HEK293 (cell line): ENCODE measurements around the gene STARD3.

ENCODE experiments used
- CTCF ChIA-PET: fragments of 350-600 bp; formaldehyde crosslinking; extraction: SDS; loops from one replicate; lab custom pipeline; 2021; ENCODE audit warnings: antibody characterized with exemption; lab: Yijun Ruan, JAX
- POLR2A ChIA-PET: fragments of 300-600 bp; formaldehyde crosslinking; extraction: SDS; loops from one replicate; lab custom pipeline; 2020; ENCODE audit warnings: antibody characterized with exemption, inconsistent platforms; lab: Yijun Ruan, JAX
- H3K27ac ChIP-seq: fragments of 200-500 bp; sonication (Bioruptor generic); 2 replicates; pipeline ENCODE4 v1.5.1; 2014; ENCODE audit warnings: low read depth, low read length, control low read depth, inconsistent platforms; ENCODE audit errors: extremely low read depth
- H3K36me3 ChIP-seq, 2 experiments: fragments of 200-500 bp in 1 of 2; sonication (Bioruptor generic) in 1 of 2; 1 replicate in 1 of 2; 2 replicates in 1 of 2; pipeline ENCODE4 v1.5.1; 2014 to 2017; ENCODE audit warnings: inconsistent platforms in 2 of 2, low read length in 2 of 2; ENCODE audit not compliant: control insufficient read depth in 2 of 2, insufficient read depth in 1 of 2
- H3K4me1 ChIP-seq: fragments of 200-500 bp; sonication (Bioruptor generic); 2 replicates; pipeline ENCODE4 v1.5.1; 2014; ENCODE audit warnings: mild to moderate bottlenecking, low read length, inconsistent platforms; ENCODE audit not compliant: control insufficient read depth, insufficient read depth
- H3K4me3 ChIP-seq: 2 replicates; pipeline ENCODE4 v1.5.1; 2011; ENCODE audit warnings: low read depth, mild to moderate bottlenecking, control low read depth, low read length, moderate library complexity
- H3K9me3 ChIP-seq: fragments of 200-500 bp; sonication (Bioruptor generic); 2 replicates; pipeline ENCODE4 v1.5.1; 2014; ENCODE audit warnings: low read depth, low read length, inconsistent platforms; ENCODE audit not compliant: control insufficient read depth, insufficient read depth
- FEZF1 ChIP-seq: fragments of 450-650 bp; formaldehyde crosslinking; IDR thresholded peaks from 2 replicates; pipeline ENCODE4 v1.5.1; 2016; ENCODE audit warnings: missing biosample characterization, missing genetic modification characterization
- GLI4 ChIP-seq: fragments of 450-650 bp; formaldehyde crosslinking; IDR thresholded peaks from 2 replicates; pipeline ENCODE4 v1.5.1; 2016; ENCODE audit warnings: missing biosample characterization, missing genetic modification characterization
- GLIS1 ChIP-seq: fragments of 450-650 bp; formaldehyde crosslinking; IDR thresholded peaks from 2 replicates; pipeline ENCODE4 v1.5.1; 2016; ENCODE audit warnings: missing biosample characterization, missing genetic modification characterization
- HOXD13 ChIP-seq: sonication (generic); formaldehyde crosslinking; IDR thresholded peaks from 2 replicates; pipeline ENCODE4 v1.8.0; 2022; ENCODE audit warnings: missing genetic modification reagents, borderline replicate concordance
- KLF16 ChIP-seq: fragments of 450-650 bp; formaldehyde crosslinking; IDR thresholded peaks from 2 replicates; pipeline ENCODE4 v1.5.1; 2017; ENCODE audit warnings: missing biosample characterization, missing genetic modification characterization
- MEIS1 ChIP-seq: sonication (generic); formaldehyde crosslinking; IDR thresholded peaks from 2 replicates; pipeline ENCODE4 v1.8.1; 2022; ENCODE audit warnings: missing genetic modification reagents, mild to moderate bottlenecking, borderline replicate concordance
- OSR2 ChIP-seq: fragments of 450-650 bp; formaldehyde crosslinking; IDR thresholded peaks from 2 replicates; pipeline ENCODE4 v1.5.1; 2016; ENCODE audit warnings: missing biosample characterization, missing genetic modification characterization
- RBAK ChIP-seq: fragments of 450-650 bp; formaldehyde crosslinking; IDR thresholded peaks from 2 replicates; pipeline ENCODE4 v1.5.1; 2016; ENCODE audit warnings: missing biosample characterization, missing genetic modification characterization
- SCRT1 ChIP-seq: fragments of 450-650 bp; formaldehyde crosslinking; IDR thresholded peaks from 2 replicates; pipeline ENCODE4 v1.5.1; 2016; ENCODE audit warnings: missing biosample characterization, missing genetic modification characterization, borderline replicate concordance
- SP7 ChIP-seq: fragments of 450-650 bp; formaldehyde crosslinking; IDR thresholded peaks from 2 replicates; pipeline ENCODE4 v1.5.1; 2016; ENCODE audit warnings: missing biosample characterization, missing genetic modification characterization
- ZBTB21 ChIP-seq: fragments of 450-650 bp; formaldehyde crosslinking; IDR thresholded peaks from 2 replicates; pipeline ENCODE4 v1.5.1; 2017; ENCODE audit warnings: missing biosample characterization, missing genetic modification characterization
- ZFP41 ChIP-seq: fragments of 450-650 bp; formaldehyde crosslinking; IDR thresholded peaks from 2 replicates; pipeline ENCODE4 v1.5.1; 2016; ENCODE audit warnings: missing biosample characterization, missing genetic modification characterization, borderline replicate concordance
- ZIC2 ChIP-seq: fragments of 450-650 bp; formaldehyde crosslinking; IDR thresholded peaks from 2 replicates; pipeline ENCODE4 v1.5.1; 2016; ENCODE audit warnings: missing biosample characterization, missing genetic modification characterization
- ZNF132 ChIP-seq: fragments of 450-650 bp; formaldehyde crosslinking; IDR thresholded peaks from 2 replicates; pipeline ENCODE4 v1.5.1; 2017; ENCODE audit warnings: missing biosample characterization, missing genetic modification characterization, borderline replicate concordance
- ZNF157 ChIP-seq: fragments of 450-650 bp; formaldehyde crosslinking; IDR thresholded peaks from 2 replicates; pipeline ENCODE4 v1.5.1; 2016; ENCODE audit warnings: missing biosample characterization, missing genetic modification characterization
- ZNF24 ChIP-seq: fragments of 450-650 bp; formaldehyde crosslinking; IDR thresholded peaks from 2 replicates; pipeline ENCODE4 v1.5.1; 2016; ENCODE audit warnings: missing biosample characterization, missing genetic modification characterization
- ZNF416 ChIP-seq: fragments of 450-650 bp; formaldehyde crosslinking; IDR thresholded peaks from 2 replicates; pipeline ENCODE4 v1.5.1; 2016; ENCODE audit warnings: missing biosample characterization, missing genetic modification characterization
- ZNF433 ChIP-seq: fragments of 450-650 bp; formaldehyde crosslinking; IDR thresholded peaks from 2 replicates; pipeline ENCODE4 v1.5.1; 2016; ENCODE audit warnings: missing biosample characterization, missing genetic modification characterization, low read depth
- ZNF473 ChIP-seq: fragments of 450-650 bp; formaldehyde crosslinking; IDR thresholded peaks from 2 replicates; pipeline ENCODE4 v1.5.1; 2017; ENCODE audit warnings: missing biosample characterization, missing genetic modification characterization
- ZNF514 ChIP-seq: fragments of 450-650 bp; formaldehyde crosslinking; IDR thresholded peaks from 2 replicates; pipeline ENCODE4 v1.5.1; 2016; ENCODE audit warnings: missing biosample characterization, missing genetic modification characterization
- ZNF544 ChIP-seq: fragments of 450-650 bp; formaldehyde crosslinking; IDR thresholded peaks from 2 replicates; pipeline ENCODE4 v1.5.0; 2017; ENCODE audit warnings: missing biosample characterization, missing genetic modification characterization
- ZNF623 ChIP-seq: fragments of 450-650 bp; formaldehyde crosslinking; IDR thresholded peaks from 2 replicates; pipeline ENCODE4 v1.5.1; 2016; ENCODE audit warnings: missing biosample characterization, missing genetic modification characterization
- ZNF707 ChIP-seq: fragments of 450-650 bp; formaldehyde crosslinking; IDR thresholded peaks from 2 replicates; pipeline ENCODE4 v1.5.1; 2016; ENCODE audit warnings: missing biosample characterization, missing genetic modification characterization
- TF ChIP-seq, protein P1 (sequence below): fragments of 450-650 bp; formaldehyde crosslinking; IDR thresholded peaks from 2 replicates; pipeline ENCODE4 v1.5.1; 2016; ENCODE audit warnings: missing biosample characterization, missing genetic modification characterization
- TF ChIP-seq, protein P2 (sequence below): fragments of 450-650 bp; formaldehyde crosslinking; IDR thresholded peaks from 2 replicates; pipeline ENCODE4 v1.5.1; 2016; ENCODE audit warnings: missing biosample characterization, missing genetic modification characterization, borderline replicate concordance
- TF ChIP-seq, protein P3 (sequence below): fragments of 450-650 bp; formaldehyde crosslinking; IDR thresholded peaks from 2 replicates; pipeline ENCODE4 v1.5.1; 2016; ENCODE audit warnings: missing biosample characterization, missing genetic modification characterization
- TF ChIP-seq, protein P4 (sequence below): fragments of 450-650 bp; formaldehyde crosslinking; IDR thresholded peaks from 2 replicates; pipeline ENCODE4 v1.5.1; 2017; ENCODE audit warnings: missing biosample characterization, missing genetic modification characterization
- TF ChIP-seq, protein P5 (sequence below): fragments of 450-650 bp; formaldehyde crosslinking; IDR thresholded peaks from 2 replicates; pipeline ENCODE4 v1.5.1; 2016; ENCODE audit warnings: missing biosample characterization, missing genetic modification characterization, low read depth

STARD3 gene

DNA sequence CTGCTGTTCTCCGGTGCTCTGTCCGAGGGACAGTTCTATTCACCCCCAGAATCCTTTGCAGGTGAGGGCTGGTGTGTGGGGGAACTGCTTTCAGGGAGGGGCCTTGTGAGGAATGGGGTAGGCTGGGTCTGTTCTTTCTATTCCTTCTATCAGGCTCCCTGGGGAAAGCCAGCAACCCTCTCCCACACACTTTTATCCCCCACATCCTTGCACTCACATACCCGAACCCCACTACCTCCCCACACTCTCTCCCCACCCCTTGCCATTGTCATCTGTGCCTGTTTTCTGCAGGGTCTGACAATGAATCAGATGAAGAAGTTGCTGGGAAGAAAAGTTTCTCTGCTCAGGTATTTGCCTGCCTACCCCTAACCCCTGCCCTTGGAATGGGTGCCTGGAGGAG, 21.8 kb downstream of the STARD3 start:
- H3K36me3 ChIP-seq: peaks cover 3 to 69% of the 10 kb centered on the region in 2 experiments; a peak in 2 of 3 replicates
- TF ChIP-seq ZNF132 (tag by site-specific recombination): no peak
- no peak for TF ChIP-seq GLIS1 (tag by site-specific recombination)
- no peak for TF ChIP-seq ZIC2
- no peak for TF ChIP-seq ZNF433
- TF ChIP-seq ZNF707: no peak
- TF ChIP-seq, protein P1, sequence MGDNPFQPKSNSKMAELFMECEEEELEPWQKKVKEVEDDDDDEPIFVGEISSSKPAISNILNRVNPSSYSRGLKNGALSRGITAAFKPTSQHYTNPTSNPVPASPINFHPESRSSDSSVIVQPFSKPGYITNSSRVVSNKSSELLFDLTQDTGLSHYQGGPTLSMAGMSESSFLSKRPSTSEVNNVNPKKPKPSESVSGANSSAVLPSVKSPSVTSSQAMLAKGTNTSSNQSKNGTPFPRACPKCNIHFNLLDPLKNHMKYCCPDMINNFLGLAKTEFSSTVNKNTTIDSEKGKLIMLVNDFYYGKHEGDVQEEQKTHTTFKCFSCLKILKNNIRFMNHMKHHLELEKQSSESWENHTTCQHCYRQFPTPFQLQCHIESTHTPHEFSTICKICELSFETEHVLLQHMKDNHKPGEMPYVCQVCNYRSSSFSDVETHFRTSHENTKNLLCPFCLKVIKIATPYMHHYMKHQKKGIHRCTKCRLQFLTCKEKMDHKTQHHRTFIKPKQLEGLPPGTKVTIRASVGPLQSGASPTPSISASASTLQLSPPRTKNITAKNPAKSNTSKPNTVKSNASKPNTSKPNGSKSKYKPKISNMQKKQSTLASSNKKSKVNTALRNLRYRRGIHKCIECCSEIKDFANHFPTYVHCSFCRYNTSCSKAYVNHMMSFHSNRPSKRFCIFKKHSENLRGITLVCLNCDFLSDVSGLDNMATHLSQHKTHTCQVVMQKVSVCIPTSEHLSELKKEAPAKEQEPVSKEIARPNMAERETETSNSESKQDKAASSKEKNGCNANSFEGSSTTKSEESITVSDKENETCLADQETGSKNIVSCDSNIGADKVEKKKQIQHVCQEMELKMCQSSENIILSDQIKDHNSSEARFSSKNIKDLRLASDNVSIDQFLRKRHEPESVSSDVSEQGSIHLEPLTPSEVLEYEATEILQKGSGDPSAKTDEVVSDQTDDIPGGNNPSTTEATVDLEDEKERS (tag by site-specific recombination): no peak
- TF ChIP-seq SCRT1 (tag by site-specific recombination): no peak
- TF ChIP-seq KLF16 (tag by site-specific recombination): no peak
- no peak for TF ChIP-seq ZBTB21 (tag by site-specific recombination)
- TF ChIP-seq ZFP41 (tag by site-specific recombination): no peak
- TF ChIP-seq ZNF157 (tag by site-specific recombination): no peak
- no peak for TF ChIP-seq HOXD13 (CRISPR knock-in tag)
- TF ChIP-seq, all 188 proteins: peak for 0
- peaks cover 6% of the 10 kb centered on the region; the same call in 1 of the 2 replicates for H3K4me1 ChIP-seq
- CTCF ChIA-PET: interaction anchor here (11.9 kb wide), 1 partner anchor 35 kb away, joined by 220 read pairs; the partner anchor contains the start of gene PPP1R1B
- no peak overlapping the region for H3K4me3 ChIP-seq
- no peak overlapping the region for H3K27ac ChIP-seq
- H3K9me3 ChIP-seq: no peaks in the 10 kb centered on the region
- POLR2A ChIA-PET: no interaction called here

DNA sequence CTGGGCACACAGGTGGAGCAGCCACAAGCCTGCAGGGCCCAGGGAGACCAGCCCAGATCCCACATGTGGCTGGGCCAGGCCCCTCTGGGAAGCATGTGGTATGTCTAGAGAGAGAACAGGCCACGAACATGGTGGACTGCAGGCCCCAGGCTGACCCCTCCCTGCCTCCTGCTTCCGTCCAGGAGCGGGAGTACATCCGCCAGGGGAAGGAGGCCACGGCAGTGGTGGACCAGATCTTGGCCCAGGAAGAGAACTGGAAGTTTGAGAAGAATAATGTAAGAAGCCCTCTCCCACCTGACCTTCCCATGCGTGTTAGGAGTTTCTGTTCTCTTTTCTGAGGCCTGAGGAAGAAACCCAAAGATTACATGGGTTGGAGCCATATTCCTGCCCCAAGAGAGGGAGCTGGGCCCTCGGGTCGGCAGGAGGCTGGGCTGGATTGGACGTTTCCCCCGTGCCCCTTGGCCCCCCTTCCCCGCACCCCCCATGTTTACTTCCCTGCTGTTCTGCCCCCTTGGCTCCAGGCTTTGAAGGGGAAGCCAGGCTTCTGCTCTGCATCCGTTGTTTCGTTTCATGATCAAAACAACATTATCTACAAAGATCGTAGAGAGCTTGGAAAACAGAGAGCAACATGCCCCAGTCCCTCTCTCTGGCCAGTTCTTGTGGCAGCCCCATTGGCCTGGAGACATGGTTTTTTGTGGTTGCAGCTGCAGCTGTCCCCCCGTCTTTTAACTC, 22.5 kb downstream of the STARD3 start:
- H3K4me3 ChIP-seq: no peak overlapping the region
- H3K27ac ChIP-seq: no peak overlapping the region
- peaks cover 9% of the 10 kb centered on the region; the same call in 1 of the 2 replicates for H3K4me1 ChIP-seq
- H3K9me3 ChIP-seq: no peaks in the 10 kb centered on the region
- ChIA-PET CTCF (interaction anchor here (0.9 to 1.9 kb wide), 4 partner anchors 9 to 38 kb away, joined by 3 to 7 read pairs (median 4); partner anchors contain the start of gene PNMT), POLR2A (no interaction called here)
- H3K36me3 ChIP-seq: peaks cover 3 to 66% of the 10 kb centered on the region in 2 experiments; a peak in 2 of 3 replicates
- no peak for TF ChIP-seq ZNF473 (tag by site-specific recombination)
- TF ChIP-seq, protein P2, sequence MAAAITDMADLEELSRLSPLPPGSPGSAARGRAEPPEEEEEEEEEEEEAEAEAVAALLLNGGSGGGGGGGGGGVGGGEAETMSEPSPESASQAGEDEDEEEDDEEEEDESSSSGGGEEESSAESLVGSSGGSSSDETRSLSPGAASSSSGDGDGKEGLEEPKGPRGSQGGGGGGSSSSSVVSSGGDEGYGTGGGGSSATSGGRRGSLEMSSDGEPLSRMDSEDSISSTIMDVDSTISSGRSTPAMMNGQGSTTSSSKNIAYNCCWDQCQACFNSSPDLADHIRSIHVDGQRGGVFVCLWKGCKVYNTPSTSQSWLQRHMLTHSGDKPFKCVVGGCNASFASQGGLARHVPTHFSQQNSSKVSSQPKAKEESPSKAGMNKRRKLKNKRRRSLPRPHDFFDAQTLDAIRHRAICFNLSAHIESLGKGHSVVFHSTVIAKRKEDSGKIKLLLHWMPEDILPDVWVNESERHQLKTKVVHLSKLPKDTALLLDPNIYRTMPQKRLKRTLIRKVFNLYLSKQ (tag by site-specific recombination): no peak
- TF ChIP-seq ZNF514 (tag by site-specific recombination): no peak
- no peak for TF ChIP-seq MEIS1 (CRISPR knock-in tag)
- TF ChIP-seq, protein P3, sequence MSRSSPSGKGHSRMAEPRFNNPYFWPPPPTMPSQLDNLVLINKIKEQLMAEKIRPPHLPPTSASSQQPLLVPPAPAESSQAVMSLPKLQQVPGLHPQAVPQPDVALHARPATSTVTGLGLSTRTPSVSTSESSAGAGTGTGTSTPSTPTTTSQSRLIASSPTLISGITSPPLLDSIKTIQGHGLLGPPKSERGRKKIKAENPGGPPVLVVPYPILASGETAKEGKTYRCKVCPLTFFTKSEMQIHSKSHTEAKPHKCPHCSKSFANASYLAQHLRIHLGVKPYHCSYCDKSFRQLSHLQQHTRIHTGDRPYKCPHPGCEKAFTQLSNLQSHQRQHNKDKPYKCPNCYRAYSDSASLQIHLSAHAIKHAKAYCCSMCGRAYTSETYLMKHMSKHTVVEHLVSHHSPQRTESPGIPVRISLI: no peak
- TF ChIP-seq SP7 (tag by site-specific recombination): no peak
- TF ChIP-seq ZNF416 (tag by site-specific recombination): no peak
- no peak for TF ChIP-seq RBAK (tag by site-specific recombination)
- no peak for TF ChIP-seq GLI4
- no peak for TF ChIP-seq ZNF24 (tag by site-specific recombination)
- no peak for TF ChIP-seq ZNF623 (tag by site-specific recombination)
- TF ChIP-seq, protein P4, sequence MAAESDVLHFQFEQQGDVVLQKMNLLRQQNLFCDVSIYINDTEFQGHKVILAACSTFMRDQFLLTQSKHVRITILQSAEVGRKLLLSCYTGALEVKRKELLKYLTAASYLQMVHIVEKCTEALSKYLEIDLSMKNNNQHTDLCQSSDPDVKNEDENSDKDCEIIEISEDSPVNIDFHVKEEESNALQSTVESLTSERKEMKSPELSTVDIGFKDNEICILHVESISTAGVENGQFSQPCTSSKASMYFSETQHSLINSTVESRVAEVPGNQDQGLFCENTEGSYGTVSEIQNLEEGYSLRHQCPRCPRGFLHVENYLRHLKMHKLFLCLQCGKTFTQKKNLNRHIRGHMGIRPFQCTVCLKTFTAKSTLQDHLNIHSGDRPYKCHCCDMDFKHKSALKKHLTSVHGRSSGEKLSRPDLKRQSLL: no peak
- TF ChIP-seq OSR2 (tag by site-specific recombination): no peak
- no peak for TF ChIP-seq FEZF1 (tag by site-specific recombination)
- TF ChIP-seq, protein P5, sequence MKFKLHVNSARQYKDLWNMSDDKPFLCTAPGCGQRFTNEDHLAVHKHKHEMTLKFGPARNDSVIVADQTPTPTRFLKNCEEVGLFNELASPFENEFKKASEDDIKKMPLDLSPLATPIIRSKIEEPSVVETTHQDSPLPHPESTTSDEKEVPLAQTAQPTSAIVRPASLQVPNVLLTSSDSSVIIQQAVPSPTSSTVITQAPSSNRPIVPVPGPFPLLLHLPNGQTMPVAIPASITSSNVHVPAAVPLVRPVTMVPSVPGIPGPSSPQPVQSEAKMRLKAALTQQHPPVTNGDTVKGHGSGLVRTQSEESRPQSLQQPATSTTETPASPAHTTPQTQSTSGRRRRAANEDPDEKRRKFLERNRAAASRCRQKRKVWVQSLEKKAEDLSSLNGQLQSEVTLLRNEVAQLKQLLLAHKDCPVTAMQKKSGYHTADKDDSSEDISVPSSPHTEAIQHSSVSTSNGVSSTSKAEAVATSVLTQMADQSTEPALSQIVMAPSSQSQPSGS (tag by site-specific recombination): no peak
- TF ChIP-seq ZNF544 (tag by site-specific recombination): no peak
